CD4-positive, alpha-beta T cell treated with Interleukin-15 for 1 hour (primary cell): Measurements from ENCODE around the gene GPC1.

Experiments
- DNase-seq: peaks from one replicate; pipeline ENCODE4 v3.0.0-alpha.2; 2020

GPC1 gene

DNA sequence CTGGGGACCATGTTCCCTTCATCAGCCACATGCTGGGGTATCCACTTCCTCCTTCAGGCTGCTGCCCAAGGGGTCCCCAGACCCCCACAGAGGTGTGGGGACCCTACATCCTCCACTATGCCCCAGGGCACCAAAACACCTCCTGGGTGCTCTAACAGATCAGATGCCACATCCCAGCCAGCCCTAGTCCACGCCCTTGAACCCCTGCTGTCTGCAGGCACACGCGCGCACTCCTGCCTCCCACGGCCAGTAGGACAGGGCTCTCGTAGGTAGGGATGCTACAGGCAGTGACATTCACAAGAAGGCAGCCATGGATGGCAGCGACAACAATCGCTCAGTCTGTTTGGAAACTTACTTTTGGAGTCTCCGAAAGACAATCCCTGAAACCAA, 3.0 kb upstream of the GPC1 start:
- DNase-seq = peak; percentile 4

DNA sequence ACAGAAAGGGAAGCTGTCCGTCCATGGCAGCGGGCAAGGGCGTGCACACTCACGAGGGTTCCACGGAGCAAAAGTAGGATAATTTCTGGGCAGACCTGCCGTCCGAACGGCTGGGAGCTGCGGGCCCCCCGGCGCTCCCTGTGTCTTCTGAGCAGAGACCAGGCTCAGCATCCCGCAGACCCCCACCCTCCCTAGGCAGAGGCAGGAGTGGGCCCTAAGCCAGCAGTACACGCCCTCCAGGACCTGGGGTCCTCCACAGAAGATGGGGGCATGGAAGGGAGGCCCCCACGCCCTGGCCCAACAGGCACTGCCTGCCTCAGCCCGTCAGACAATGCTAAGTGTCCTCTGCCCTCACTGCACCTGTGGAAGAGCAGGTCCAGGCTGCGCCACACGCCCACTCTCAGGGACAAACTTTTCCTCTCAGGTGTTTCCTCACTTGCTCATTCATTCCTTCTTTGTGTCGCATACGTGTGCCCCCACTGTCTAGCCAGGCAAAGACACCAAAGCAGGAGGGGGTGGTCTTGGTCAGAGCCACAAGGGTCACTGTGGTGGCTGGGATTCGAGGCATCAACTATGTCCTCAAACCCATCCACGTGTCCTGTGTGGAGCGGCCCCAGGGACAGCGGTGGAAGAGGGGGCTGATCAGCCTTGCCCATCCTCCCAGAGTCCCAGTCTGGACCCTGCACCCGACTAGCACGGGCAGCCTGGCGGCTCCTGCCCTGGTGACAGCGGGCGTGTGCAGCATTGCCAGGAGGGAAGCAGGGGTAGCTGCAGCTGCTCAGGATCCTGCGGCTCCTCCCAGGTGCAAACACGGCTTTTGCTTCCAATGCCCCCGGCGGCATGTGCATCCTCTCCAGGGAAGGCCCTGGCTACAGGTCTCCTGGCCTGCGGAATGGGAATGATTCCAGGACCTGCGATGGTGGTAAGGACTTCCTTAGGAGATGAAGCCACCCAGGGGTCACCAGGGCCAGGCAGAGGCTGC, 2.4 kb upstream of the GPC1 start:
- peak; percentile 16 for DNase-seq

- DNase-seq = peak; percentile 16
Observed at GRCh38 chr2:240433973-240434727, 1.3 kb upstream of the GPC1 start.

DNA sequence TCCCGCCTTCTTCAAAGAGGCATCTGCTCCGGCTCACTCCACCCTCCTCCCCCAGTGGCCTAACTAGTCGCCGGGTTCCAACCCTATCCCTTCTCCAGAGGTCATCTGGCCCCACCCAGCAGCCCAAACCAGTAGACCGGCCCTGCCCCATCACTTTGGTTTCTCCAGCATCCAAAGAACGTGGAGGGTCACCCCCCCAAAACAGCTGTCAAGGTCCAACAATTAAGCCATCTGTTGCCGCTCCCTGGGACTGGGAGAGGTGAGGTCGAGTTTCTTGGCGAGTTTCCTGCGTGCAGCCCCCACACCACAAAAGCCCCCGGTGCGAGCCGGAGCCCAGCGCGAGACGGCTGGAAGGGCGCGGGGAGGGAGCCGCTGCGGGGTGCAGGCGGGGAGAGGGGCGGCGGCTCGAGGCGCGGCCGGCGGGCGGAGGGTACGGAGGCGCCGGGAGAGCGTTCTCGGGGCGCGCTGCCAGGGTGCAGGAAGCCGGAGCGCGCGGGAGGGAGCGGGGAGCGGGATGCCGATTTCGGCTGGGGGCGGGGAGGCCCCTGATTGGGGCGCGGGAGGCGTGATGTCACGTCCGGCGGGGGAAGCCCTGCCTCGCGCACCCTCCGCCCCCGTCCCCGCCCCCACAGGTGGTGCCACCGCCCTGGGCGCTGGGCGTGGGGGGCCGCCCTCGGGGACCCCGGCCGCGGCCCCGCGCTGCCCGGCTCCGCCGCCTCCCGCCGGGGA, 571 bp upstream of the GPC1 start:
- DNase-seq = peak; percentile 88

DNA sequence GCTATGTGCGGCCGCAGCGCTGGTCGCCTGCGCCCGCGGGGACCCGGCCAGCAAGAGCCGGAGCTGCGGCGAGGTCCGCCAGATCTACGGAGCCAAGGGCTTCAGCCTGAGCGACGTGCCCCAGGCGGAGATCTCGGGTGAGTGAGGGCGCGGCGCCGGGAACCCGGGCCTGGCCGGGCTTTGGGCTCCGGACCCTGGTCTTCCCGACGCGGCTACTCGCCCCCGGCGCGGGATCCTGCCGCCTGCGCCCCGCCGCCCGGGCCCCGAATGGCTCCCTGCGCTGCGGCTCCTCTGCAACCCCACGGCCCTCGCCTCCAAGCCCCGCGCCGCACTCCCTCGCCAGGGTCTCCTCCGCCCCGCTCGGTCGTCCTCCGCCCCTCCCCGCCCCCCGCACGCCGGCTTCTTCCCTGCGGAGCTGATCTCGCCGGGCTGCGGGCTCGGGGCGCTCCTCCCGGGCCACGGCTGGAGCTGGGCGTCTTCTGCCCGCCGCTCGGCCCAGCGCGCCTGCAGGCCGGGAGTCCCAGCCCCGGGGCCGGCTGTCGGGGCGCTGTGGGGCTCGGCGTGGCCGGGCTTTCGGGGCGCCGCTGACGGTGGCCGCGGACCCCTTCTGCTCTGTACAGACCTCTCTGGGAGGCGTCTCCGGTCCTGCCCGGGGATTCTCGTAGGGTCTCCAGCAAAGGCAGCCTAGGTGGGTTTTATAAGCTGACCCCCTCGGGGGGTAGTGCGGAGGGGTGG, 652 bp downstream of the GPC1 start:
- DNase-seq = no peak

DNA sequence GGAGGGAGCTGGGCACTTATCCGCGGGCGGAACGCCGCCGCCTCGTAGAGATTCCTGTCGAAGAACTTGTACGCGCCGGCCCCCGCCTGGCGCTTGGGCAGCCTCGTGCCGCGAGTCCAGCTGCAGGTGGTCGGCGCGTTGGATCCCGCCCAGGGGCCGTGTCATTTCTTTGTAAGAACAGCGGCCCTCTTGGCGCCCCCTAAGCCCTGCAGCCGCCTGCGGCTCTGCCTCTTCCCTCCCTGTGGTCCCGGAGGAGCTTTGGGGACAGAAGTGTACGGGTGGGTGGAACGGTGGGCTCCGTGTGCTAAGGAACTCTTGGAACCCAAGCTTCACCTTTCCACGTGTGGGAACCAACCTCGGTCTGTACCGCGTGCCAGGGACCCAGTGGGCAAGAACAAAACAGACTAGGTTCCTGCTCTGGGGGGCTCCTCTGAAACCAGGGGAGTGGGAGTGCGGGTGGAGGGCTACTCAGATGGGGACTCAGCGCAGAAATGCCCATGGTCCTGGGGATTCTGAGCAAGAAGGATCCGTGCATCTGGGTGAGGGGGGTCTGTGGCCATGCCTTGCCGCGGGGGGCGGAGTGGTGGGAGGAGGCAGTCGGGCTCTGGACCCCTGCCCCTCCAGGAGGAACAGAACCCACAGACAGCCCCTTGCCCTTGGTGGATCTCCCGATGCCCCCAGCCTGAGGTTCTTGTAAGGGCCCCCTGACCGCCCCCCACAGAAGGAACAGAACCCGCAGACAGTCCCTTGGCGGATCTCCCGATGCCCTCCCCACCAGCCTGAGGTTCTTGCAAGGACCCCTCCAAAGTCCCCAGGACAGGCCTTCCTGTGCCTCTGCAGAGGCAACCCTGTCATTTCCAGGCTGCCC, 1.5 kb downstream of the GPC1 start:
- no peak for DNase-seq

DNA sequence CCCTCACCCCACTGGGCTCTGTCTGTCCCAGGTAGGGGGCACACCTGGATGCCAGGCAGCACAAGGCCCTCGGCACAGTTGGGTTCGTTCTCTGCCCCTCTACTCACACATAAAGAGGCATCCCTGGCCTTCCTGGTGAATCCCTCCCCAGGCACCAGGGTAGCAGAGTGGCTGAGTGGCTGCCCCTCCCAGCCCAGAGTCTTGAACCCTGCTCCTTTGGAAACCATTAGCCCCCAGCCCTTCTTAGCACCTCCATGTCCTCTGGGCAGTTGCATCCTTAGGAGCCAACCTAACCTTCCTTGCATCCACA, 2.0 kb downstream of the GPC1 start:
- DNase-seq = no peak

GRCh38 chr2:240437861-240438809, 2.7 kb downstream of the GPC1 start:
- DNase-seq = peak; percentile 47

- DNase-seq = no peak
Observed at GRCh38 chr2:240438810-240439697, 3.6 kb downstream of the GPC1 start.

GRCh38 chr2:240439698-240440151, 4.3 kb downstream of the GPC1 start:
- no peak for DNase-seq

GRCh38 chr2:240440251-240440650, 4.8 kb downstream of the GPC1 start:
- DNase-seq = no peak

- no peak for DNase-seq
Observed at GRCh38 chr2:240440704-240441320, 5.3 kb downstream of the GPC1 start.

DNA sequence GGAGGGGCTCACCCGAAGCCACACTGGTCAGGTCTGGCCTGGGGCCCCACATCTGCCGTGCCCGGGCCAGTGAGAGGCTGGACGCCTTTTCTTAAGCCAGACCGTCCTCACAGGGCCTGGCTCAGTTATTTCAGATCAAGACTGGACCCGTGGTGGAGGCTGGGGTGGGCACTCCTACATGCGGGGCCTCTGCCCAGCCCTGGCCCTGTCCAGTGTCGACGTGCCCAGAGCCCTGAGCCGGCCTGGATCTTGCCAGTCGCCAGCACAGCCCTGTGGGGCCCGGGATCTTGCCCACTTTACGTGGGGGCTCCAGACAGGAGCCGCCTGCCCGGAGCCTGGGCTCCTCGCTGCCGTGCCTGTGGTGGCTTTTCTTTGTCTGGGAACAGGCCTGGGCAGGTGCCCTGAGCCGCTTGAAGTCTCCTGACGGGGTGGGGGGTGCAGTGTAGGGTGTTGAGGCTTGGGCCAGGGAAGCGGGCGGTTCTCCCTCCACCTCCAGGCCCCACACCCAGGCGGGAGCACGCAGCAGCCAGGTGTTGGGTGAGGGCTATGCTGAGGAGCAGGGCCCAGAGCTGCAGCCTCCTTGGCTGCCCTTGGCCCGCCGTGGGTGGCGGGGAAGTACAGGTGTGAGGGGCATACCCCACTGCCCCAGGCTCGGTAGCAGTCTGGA, 6.0 kb downstream of the GPC1 start:
- DNase-seq = no peak

DNA sequence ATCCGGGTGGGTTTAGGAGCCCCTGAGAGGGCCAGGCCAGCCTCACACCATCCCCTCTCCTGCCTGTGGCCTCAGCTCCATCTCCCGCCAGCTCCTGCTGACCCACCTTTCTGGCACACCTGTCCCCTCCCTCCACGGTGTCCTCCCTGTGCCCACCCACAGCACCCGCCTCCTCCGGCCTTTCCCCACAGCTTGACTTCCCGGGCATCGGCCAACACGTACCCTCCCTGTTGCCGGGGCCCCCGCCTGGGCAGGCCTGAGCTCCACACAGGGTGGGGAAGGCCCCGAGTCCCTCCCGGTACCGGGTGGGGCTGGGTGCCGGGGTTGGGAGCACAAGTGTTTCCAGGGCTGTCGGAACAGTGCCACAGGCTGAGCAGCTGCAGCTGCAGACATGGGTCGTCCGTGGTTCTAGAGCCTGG, 6.5 kb downstream of the GPC1 start:
- DNase-seq = no peak

DNA sequence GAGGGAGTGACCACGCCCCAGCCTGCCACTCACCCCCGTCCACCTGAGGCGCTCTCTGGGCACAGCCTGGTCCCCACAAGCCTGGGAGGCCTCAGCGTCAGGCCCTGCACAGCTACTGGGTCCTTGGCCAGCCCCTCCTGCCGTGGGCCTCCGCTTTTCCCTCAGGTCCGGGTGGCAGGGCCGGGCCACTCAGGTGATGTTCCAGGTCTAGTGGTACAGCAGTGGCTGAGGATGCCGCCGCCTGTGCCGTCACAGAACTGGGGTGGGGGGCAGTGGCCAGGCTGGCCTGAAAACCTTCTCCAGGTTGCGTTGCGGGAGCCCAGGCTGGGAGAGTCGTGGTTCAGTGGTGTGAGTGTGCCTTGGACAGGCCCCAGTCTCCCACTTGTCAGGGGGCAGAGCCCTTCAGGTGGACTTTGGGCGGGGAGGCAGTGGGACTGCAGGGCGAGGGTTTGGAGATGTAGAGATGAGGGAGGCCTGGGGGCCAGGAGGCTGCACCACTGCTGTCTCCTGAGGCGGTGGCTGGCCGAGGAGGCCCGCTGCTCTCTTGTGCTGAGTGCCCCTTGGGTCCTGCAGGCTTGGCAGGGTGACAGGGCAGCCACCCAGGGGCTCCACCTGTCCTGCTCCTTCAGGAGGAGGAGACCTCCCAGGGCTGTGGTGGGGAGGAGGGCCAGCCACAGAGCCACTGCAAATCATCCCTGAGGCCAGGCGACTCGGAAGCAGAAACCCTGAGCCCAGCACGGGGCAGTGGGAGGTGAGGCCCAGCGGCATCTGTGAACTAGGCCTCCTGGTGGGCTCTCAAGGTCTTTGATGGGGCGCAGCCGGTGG, 7.6 kb downstream of the GPC1 start:
- DNase-seq = no peak

- no peak for DNase-seq
Observed at GRCh38 chr2:240443891-240444301, 8.4 kb downstream of the GPC1 start.

DNA sequence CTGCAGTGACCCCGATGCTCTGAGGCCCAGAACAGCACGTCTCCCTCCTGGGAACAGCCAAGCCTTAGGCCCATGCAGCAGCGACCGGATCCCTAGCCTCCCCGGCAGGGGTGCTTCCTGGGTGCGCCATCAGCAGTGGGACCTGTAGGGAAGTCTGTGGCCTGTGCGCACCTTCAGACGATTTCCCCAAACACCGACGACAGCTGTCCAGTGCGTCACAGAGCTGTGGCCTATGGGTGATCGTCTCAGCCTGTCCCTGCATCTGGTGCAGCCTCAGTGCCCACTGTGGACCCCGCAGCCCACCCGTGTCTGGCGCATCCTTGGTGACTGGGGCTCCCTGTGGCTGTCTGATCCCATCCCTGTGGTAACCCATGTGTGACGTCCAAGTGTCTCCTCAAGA, 9.0 kb downstream of the GPC1 start:
- DNase-seq = no peak
